DMS153 (cell line): ENCODE measurements around the gene SLC25A5.
"Not testable (repeated sequence)": the region's sequence is repeated elsewhere in the genome, so short reads cannot be mapped to it uniquely, and the experiment has no call there.

ENCODE experiments used
- DNase-seq: peaks from one replicate; lab custom pipeline; 2025; lab: John Stamatoyannopoulos, UW

SLC25A5 gene

GRCh38 chrX:119467842-119468550, at the start of gene SLC25A5:
TSS of gene SLC25A5 (plus strand) at chrX:119468444. CDS start at chrX:119468516, 72 bp downstream.
- DNase-seq, result peak; percentile 75

DNA sequence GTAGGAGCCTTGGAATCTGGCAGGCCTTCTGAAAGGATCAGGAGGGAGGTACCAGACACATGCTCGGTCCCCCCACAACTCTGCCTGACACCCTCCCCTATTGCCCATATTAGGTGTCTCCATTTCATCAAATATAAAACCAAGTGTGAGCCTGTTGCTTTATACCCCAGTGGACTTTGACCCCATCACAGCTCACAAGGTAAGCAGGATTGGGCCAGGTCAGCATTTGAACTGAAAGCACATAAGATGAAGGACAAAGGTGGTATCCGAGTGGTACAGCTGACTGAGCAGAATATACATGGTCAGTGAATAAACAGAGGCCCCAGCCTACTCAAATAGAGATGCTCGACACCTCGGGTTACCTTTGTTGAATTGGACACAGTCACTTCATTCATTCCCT, 49.1 kb upstream of the SLC25A5 start:
- DNase-seq, result no peak

DNA sequence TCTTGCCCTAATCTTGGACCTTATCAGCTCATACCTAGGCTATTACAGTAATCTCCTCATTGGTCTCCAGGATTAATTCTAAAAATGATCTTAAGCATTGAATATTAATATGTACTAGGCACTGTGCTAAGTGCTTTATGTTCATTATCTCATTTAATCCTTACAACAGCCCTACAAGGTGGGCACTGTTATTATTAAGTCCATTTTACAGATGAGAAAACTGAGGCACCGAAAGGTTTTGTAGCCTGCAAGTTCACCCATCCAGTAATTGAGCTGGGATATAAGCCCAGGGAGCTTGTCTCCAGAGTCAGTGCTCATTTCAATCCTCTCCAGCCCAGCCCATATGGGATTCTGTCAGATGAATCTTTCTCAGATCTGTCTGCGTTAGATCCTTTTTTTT, 48.3 kb upstream of the SLC25A5 start:
- DNase-seq, result no peak

DNA sequence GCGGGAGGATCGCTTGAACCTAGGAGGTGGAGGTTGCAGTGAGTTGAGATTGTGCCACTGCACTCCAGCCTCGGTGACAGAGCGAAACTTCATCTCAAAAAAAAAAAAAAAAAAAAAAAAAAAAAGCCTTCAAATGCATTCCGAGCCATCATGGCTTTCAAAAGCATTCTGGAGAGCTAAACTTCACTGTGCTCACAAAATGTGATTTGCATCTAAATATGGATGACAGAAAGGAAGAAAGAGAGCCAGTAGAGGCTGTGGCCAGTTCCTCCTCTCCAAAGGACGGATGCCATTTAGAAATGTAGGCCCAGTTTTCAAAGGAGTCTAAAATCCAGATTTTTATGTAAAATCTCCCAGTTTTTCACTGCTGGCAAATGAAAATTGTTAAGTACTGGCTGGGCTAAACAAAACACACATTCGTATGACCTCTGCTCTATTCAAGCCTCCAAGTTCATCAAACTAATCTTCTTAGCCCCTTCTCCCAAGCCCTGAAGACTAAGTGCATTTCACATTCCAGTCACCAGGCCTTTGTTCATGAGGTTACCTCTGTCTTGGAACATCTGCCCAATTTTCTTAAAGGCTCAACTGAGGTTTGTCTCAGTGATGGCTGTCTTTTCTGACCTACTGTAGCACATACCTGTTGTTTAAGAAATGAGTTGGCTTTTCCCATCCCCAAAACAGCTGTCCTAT, 47.1 kb upstream of the SLC25A5 start:
- no peak for DNase-seq

DNA sequence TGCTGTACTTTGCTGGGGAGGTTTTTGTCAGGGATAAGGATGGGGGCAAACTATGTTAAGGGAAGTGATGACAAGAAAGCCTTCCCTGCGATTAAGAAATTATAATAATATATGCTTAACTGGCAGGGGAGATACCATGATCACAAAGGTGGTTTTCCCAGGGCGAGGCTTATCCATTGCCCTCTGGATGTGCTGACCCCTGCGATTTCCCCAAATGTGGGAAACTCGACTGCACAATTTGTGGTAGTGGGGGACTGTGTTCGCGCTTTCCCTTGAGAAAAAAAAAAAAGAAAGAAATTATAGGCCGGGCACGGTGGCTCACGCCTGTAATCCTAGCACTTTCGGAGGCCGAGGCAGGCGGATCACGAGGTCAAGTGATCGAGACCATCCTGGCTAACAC, 44.6 kb upstream of the SLC25A5 start:
- DNase-seq, result no peak

DNA sequence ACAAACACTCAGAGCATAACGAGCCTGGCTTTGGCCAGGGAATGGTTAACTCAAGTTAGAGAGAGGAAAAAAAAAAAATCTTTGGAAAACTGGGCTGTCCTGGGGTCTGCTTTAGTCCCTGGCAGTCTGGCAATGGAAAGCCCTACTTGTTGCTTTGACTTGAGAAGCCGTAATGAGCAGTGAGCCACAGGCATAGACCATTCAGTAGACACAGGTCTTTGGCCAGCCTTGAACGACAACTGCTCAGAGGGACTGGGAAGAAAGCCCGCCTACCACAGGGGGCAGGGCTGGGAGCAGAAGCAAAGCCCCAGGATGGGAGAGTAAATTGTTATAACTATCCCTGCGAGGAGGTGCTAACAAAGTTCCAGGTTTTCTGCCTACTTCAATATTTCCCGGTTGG, 43.2 kb upstream of the SLC25A5 start:
- peak; percentile 23 for DNase-seq

DNA sequence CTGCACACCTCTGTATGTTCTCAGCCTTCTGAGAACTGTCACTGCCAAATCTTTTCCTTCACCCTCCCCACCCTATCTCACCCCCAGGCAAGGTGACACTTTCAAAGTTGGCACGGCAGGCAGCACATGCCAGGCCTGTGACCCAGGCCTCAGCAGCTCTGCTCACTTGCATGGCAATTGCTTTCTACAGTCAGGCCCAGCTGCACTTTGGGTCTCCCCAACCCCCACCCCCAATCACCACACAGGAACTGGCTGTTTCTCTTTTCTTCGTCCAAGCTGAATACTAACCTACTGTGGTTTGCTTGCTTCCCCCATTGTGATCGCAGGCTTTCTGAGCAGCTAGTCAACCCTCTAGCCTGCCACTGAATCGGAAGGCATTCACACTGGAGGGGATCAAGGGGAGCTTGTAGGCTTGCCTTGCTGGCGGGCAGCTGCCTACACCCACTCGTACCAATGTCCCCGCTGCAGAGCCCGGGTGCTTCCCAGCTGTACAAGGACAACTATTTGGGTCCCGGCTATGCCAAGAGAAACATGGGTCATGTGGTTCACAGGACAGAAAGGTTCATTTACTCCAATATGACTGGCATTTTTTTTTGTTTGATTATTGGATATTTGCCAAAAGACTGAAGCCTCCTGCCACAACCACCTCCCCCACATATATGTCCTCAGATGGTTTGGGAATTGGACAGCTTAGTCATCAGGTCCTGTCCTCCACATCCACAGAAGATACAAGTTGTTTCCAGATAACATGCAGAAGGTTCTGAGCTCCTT, 41.0 kb upstream of the SLC25A5 start:
- DNase-seq, result no peak

DNA sequence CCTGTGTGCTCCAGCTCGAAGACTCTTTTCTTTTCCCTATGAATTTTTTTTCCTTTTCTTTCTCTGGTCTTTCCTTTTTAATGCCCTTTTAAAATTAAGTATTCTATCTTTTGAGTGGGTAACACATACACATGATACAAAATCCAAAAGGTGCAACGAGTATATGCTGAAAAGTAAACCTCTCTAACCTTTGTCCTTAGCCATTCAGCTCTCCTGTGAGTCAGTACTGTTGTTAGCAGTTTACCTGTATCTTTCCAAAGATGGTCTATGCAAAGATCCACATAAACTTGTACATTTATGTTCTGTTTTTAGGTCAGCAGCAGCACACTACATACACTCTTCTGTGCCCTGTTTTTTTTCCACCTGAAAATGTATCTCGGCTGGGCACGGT, 40.5 kb upstream of the SLC25A5 start:
- no peak for DNase-seq

DNA sequence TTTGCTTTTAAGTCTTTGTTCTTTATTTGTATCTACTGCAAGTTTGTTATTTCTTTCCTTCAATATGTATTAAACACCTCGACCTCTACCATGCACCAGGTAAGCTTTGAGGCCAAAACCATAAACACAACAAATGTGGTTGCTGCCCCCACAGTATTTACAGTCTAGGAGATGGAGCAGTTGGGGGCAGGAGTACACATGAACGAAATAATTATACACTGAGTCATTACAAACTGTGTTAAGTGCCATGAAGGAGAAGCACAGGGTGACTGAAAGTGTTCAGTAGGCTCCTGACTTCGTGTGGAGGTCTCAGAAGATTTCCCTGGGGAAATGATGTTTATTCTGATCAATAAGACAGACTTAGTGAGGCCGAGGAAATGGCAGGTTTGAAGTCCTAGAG, 38.8 kb upstream of the SLC25A5 start:
- no peak for DNase-seq

GRCh38 chrX:119441295-119441694, 26.9 kb upstream of the SLC25A5 start:
- not testable (repeated sequence) for DNase-seq

DNA sequence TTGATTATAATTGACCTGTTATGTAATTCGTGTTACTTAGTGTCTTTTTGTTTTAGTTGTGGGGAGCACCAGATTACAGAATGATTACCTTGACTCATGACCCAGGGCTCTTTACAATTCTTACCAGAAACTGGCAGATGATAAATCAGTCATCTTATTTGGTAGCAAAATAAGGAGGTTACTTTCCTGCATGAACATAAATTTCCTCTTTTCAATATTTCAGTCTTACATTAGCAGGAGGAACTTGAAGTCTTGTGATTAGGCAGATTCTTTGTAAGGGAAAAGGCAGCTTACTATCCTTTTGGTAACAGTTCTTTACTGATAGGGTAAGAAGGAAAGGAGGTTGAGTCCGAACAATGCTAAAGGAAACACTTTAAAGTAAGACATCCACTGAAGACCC, 26.0 kb upstream of the SLC25A5 start:
- no peak for DNase-seq

- no peak for DNase-seq
Observed at GRCh38 chrX:119453202-119453601, 15.0 kb upstream of the SLC25A5 start.

DNA sequence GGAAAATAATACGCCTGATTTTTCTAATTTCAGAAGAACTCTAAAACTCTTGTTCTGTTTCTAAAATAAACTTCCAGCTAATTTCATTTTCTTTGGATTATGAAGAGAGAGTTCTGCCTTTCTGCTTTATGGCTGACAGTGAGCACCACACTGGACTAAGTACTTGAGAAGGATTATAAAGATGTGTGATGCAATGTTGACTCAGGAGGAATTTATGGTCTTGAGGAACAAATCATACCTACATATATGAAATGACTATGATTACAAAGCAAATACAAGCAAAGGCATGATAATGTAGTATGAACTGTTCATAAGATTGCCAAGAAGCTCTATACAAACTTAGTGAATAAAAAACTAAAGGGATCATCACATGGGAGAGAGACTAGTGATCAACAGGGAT, 13.0 kb upstream of the SLC25A5 start:
- DNase-seq, result no peak

DNA sequence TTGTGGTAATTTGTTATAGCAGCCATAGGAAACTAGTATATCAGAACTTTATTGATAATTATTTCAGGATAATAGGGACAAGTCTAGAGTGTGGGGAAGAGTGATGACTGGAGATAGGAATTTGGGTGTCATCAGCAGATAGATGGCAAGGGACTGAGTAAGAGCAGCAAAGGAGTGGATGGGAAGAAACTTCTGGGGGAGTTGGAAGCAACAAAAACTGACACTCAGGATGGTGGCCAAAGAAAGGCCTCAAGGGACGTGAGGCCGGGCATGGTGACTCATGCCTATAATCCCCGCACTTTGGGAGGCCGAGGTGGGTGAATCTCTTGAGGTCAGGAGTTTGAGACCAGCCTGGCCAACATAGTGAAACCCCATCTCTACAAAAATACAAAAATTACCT, 9.1 kb upstream of the SLC25A5 start:
- no peak for DNase-seq

GRCh38 chrX:119465555-119465954, 2.7 kb upstream of the SLC25A5 start:
- DNase-seq, result no peak

DNA sequence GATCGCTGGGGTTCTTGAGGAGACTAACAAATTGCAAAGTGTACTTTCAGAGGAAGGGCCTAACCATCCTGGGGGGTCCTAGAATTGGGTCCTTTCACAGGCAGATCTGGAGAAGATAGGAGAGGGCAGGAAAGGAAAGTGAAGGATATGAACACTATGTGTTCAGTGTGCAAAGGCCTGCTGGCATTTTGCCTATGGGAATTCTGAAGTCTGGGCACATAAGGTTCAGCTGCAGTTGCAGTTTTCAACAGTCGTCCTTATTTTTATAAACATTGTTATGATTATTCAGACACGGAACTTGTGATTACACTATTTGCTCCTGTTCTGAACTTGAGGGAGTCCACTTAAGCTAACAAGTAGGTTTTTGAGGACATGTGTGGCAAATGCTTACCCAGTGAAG, 1.3 kb upstream of the SLC25A5 start:
- DNase-seq, result no peak

DNA sequence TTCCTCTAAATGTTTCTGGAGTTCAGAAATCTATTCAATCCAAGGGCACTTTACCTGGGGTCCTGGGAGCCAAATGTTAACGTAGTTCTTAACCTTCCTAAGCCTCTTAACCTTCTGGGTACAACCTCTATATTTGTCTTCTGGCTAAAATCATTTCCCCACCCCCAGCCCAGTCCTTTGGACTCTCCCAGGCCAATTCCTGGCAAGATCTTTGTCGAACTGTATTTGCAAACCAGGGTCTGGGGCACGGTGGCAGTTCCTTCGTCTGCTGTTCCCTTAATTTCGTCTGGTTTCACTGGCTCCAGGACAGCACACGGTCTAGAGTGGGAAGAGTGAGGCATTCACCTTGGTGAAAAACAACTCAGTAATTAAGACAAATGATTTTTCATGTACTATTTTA, 811 bp upstream of the SLC25A5 start:
- no peak for DNase-seq

- peak; percentile 75 for DNase-seq
Observed at GRCh38 chrX:119468551-119469312, 488 bp downstream of the SLC25A5 start.

GRCh38 chrX:119469313-119469635, 1.0 kb downstream of the SLC25A5 start:
- DNase-seq, result no peak

DNA sequence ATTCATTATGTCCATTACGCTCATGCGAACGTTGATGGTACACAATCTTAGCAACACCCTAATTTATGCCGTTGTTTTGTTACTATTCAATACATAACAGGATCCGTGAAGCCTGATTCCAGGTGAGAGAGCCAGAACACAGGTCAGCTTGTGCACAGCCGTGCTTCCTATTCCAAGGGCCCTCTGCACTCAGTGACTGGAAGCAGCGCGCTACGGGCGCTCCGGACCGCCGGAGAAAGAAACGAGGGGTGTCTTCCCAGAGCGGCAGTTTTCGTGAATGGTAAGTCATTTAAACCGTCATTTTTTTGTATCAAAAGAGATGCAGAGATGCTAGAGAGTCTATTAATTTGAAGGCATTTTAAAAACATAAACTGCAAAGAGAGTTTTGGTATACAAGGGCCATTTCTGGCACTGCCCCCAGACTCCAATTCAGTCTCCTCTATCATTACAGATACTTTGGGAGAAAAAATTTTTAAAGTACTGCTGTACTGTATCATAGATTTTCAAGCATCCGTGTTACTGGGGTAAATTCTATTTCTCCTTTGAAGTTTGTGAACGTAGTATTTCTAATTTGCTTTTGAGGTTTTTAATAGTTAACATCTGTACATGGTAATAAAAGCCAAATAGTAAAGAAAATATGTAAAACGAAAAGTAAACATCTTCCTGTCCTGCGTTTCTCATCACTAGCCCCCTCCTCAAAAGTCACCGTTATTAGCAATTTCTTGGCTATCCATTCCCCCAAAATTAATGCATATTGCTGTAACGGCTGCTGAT, 6.6 kb downstream of the SLC25A5 start:
- no peak for DNase-seq

GRCh38 chrX:119475389-119476101, 7.3 kb downstream of the SLC25A5 start:
- no peak for DNase-seq
